B cell (primary cell): Measurements from ENCODE around the gene CADM2. TPM values are rescaled to one million over a fixed set of nuclear protein-coding genes. Genes with fewer than 3 reads are reported as not detected.

ENCODE experiments used
- ATAC-seq: fragments of 200-7000 bp; cut with Tn5 transposase; one replicate; pipeline ENCODE4 v1.10.0; 2021; ENCODE audit warnings: low read depth, mild to moderate bottlenecking, moderate number of reproducible peaks, moderate library complexity
- CTCF ChIA-PET: fragments of 350-600 bp; sonication (Branson Sonifier 250); formaldehyde crosslinking; loops from one replicate; lab custom pipeline; 2021; ENCODE audit warnings: antibody characterized with exemption, inconsistent platforms; lab: Charles Lee
- POLR2A ChIA-PET: fragments of 350-600 bp; sonication (Branson Sonifier 250); formaldehyde crosslinking; loops from one replicate; lab custom pipeline; 2021; ENCODE audit warnings: antibody characterized with exemption; lab: Charles Lee
- DNase-seq: peaks from one replicate; pipeline ENCODE4 v3.0.0; 2013
- H2AFZ ChIP-seq: 2 replicates; pipeline ENCODE4 v1.6.1; 2012; ENCODE audit warnings: mild to moderate bottlenecking, low read depth, low read length; ENCODE audit not compliant: insufficient read depth, poor library complexity, severe bottlenecking
- H3K27ac ChIP-seq, 2 donors: 1 replicate in 1 of 2; 2 replicates in 1 of 2; pipeline ENCODE4 v1.5.1; 2012 to 2013; ENCODE audit warnings: low read length in 2 of 2, mild to moderate bottlenecking in 2 of 2, moderate library complexity in 1 of 2
- H3K27me3 ChIP-seq, 4 experiments: fragments of 200-600 bp in 1 of 4; sonication (generic) in 1 of 4; replicated peaks in 1 of 4; 1 replicate in 2 of 4; 2 replicates in 2 of 4; pipeline versions ENCODE4 v1.6.1 to v1.7.0; 2013 to 2016; ENCODE audit warnings: low read length in 3 of 4, mild to moderate bottlenecking in 2 of 4, mixed read lengths in 1 of 4, moderate library complexity in 1 of 4; ENCODE audit not compliant: insufficient read depth in 4 of 4, control insufficient read depth in 3 of 4; ENCODE audit errors: control extremely low read depth in 1 of 4
- H3K36me3 ChIP-seq, 2 experiments: replicated peaks in 1 of 2; 1 replicate in 1 of 2; 2 replicates in 1 of 2; pipeline versions ENCODE4 v1.6.1 to v1.7.1; 2013; ENCODE audit warnings: low read length in 1 of 2; ENCODE audit not compliant: insufficient read depth in 2 of 2, control insufficient read depth in 1 of 2; ENCODE audit errors: control extremely low read depth in 1 of 2, extremely low read depth in 1 of 2
- H3K4me1 ChIP-seq, 2 donors: fragments of 200-600 bp in 1 of 2; sonication (generic) in 1 of 2; 1 replicate in 1 of 2; 2 replicates in 1 of 2; pipeline versions ENCODE4 v1.5.1 to v1.6.1; 2013 to 2017; ENCODE audit warnings: low read length in 2 of 2; ENCODE audit not compliant: control insufficient read depth in 2 of 2, insufficient read depth in 2 of 2
- H3K4me2 ChIP-seq: replicated peaks from 2 replicates; pipeline ENCODE3; 2012; ENCODE audit warnings: mild to moderate bottlenecking, low read depth, low read length; ENCODE audit not compliant: poor library complexity, severe bottlenecking
- H3K4me3 ChIP-seq, 5 experiments: fragments of 200-600 bp in 1 of 5; sonication (generic) in 1 of 5; 1 replicate in 3 of 5; 2 replicates in 2 of 5; pipeline versions ENCODE4 v1.5.1 to v1.7.0; 2011 to 2016; ENCODE audit warnings: low read length in 4 of 5, mild to moderate bottlenecking in 4 of 5, low read depth in 2 of 5, control low read depth in 1 of 5, moderate library complexity in 1 of 5; ENCODE audit not compliant: insufficient read depth in 1 of 5; ENCODE audit errors: control extremely low read depth in 1 of 5, extremely low read depth in 1 of 5
- H3K79me2 ChIP-seq: fragments of 200-600 bp; sonication (generic); one replicate; pipeline ENCODE4 v1.6.0; 2016; ENCODE audit warnings: low read length; ENCODE audit not compliant: control insufficient read depth, insufficient read depth
- H3K9ac ChIP-seq: fragments of 200-600 bp; sonication (generic); 2 replicates; pipeline ENCODE4 v1.6.1; 2017; ENCODE audit warnings: mild to moderate bottlenecking, low read length, moderate library complexity
- H3K9me3 ChIP-seq, 3 donors: one replicate each; pipeline versions ENCODE4 v1.6.1 to v1.7.1; 2013; ENCODE audit warnings: low read length in 2 of 3; ENCODE audit not compliant: control insufficient read depth in 2 of 3, insufficient read depth in 1 of 3; ENCODE audit errors: control extremely low read depth in 1 of 3
- H4K20me1 ChIP-seq: 2 replicates; pipeline ENCODE4 v1.6.0; 2012; ENCODE audit warnings: mild to moderate bottlenecking, low read length; ENCODE audit not compliant: insufficient read depth, control insufficient read depth, poor library complexity, severe bottlenecking
- H3K27ac Mint-ChIP-seq: one replicate; pipeline ENCODE4 v1.8.0; 2021; ENCODE audit warnings: mixed read lengths
- H3K27me3 Mint-ChIP-seq: one replicate; pipeline ENCODE4 v1.8.0; 2021; ENCODE audit warnings: mixed read lengths
- H3K4me1 Mint-ChIP-seq: one replicate; pipeline ENCODE4 v1.8.0; 2021; ENCODE audit warnings: mixed read lengths
- H3K4me3 Mint-ChIP-seq: one replicate; pipeline ENCODE4 v1.8.0; 2021; ENCODE audit warnings: mixed read lengths
- H3K9me3 Mint-ChIP-seq: one replicate; pipeline ENCODE4 v1.8.0; 2022; ENCODE audit warnings: mixed read lengths; ENCODE audit not compliant: insufficient read depth
- CTCF ChIP-seq: fragments of 200-600 bp; IDR thresholded peaks from one replicate; pipeline ENCODE4 v1.8.0; 2022; ENCODE audit warnings: antibody characterized with exemption, mild to moderate bottlenecking
- EZH2 ChIP-seq: IDR thresholded peaks from 2 replicates; pipeline ENCODE4 v1.6.1; 2012; ENCODE audit warnings: borderline replicate concordance, low read depth, mild to moderate bottlenecking, moderate library complexity, low read length; ENCODE audit not compliant: insufficient read depth, poor library complexity, severe bottlenecking
- WGBS: methylation state at CpG from one replicate; pipeline ENCODE4 v1.1.5; 2013; ENCODE audit warnings: missing lambda C conversion rate; ENCODE audit not compliant: insufficient coverage; 5-methylcytosine and 5-hydroxymethylcytosine counted together
- intact Hi-C: fragments of 100-400 bp; cut with micrococcal nuclease; formaldehyde crosslinking; loops from one replicate; pipeline ENCODE4 v1.10.0; 2022
- polyA plus RNA-seq: library from polyadenylated mRNA; depleted of rRNA; stranded (reverse); fragments of >200 nt; gene quantifications from 2 replicates; pipeline ENCODE4 v1.2.3, GENCODE V29; 2012
- total RNA-seq, 2 donors: library from RNA; stranded (reverse); fragments of 120-200 nt in 1 of 2; gene quantifications; 1 replicate in 1 of 2; 2 replicates in 1 of 2; pipeline versions ENCODE4 v1.2.3 to v1.2.4, GENCODE V29; 2013 to 2022

CADM2 gene
- total and polyA plus RNA-seq, 2 donors (not counting 1 experiment from before 2014, with no cell fraction given), result 0.10 to 0.37 TPM

GRCh38 chr3:84967767-84968581, 9.2 kb downstream of the CADM2 start:
- H3K4me3 ChIP-seq, result no peak overlapping the region
- no peaks in the 10 kb centered on the region for H3K9me3 ChIP-seq
- no peak overlapping the region for H3K27ac ChIP-seq
- H3K27me3 ChIP-seq, result peaks cover 0 to 2% (median 0%) of the 10 kb centered on the region in 4 experiments
- H3K4me1 ChIP-seq, result no peaks in the 10 kb centered on the region
- no peak overlapping the region for H3K4me3 Mint-ChIP-seq
- no peak overlapping the region for H3K27ac Mint-ChIP-seq
- no peaks in the 10 kb centered on the region for H4K20me1 ChIP-seq
- H3K36me3 ChIP-seq, result no peaks in the 10 kb centered on the region
- ATAC-seq, result no peak
- no peak for DNase-seq
- no peak overlapping the region for H2AFZ ChIP-seq
- intact Hi-C loops, result no loop called here
- POLR2A ChIA-PET, result no interaction called here
- 100% methylated on average over 1 of the region's 5 CpGs for WGBS
- H3K4me2 ChIP-seq, result no peak overlapping the region
- CTCF ChIA-PET, result no interaction called here
- no peak for TF ChIP-seq EZH2
- no peak overlapping the region for H3K9ac ChIP-seq
- H3K9me3 Mint-ChIP-seq, result no peaks in the 10 kb centered on the region
- no peaks in the 10 kb centered on the region for H3K4me1 Mint-ChIP-seq
- H3K79me2 ChIP-seq, result no peaks in the 10 kb centered on the region
- H3K27me3 Mint-ChIP-seq, result peaks cover 3% of the 10 kb centered on the region

GRCh38 chr3:84968701-84969235, 10.0 kb downstream of the CADM2 start:
- ChIA-PET POLR2A (no interaction called here), CTCF (no interaction called here)
- H3K36me3 ChIP-seq, result no peaks in the 10 kb centered on the region
- H2AFZ ChIP-seq, result no peak overlapping the region
- H3K79me2 ChIP-seq, result no peaks in the 10 kb centered on the region
- no peak overlapping the region for H3K4me3 ChIP-seq
- H3K4me1 ChIP-seq, result no peaks in the 10 kb centered on the region
- DNase-seq (no peak), ATAC-seq (no peak)
- Mint-ChIP-seq H3K4me1 (no peaks in the 10 kb centered on the region), H3K27ac (no peak overlapping the region), H3K4me3 (no peak overlapping the region), H3K9me3 (no peaks in the 10 kb centered on the region), H3K27me3 (no peaks in the 10 kb centered on the region)
- WGBS, result 100% methylated on average over 2 of the region's 2 CpGs
- H3K9me3 ChIP-seq, result no peaks in the 10 kb centered on the region
- H3K4me2 ChIP-seq, result no peak overlapping the region
- H3K9ac ChIP-seq, result no peak overlapping the region
- TF ChIP-seq CTCF (no peak), EZH2 (no peak)
- no peak overlapping the region for H3K27ac ChIP-seq
- intact Hi-C loops, result no loop called here
- H4K20me1 ChIP-seq, result no peaks in the 10 kb centered on the region
- H3K27me3 ChIP-seq, result no peaks in the 10 kb centered on the region
